T-helper 1 cell treated with Interleukin-12 subunit alpha and Interleukin-12 subunit beta and Interleukin-4 antibody, amounts not matched to agents 30 ng/mL and 1 ng/mL, for 36 hours (primary cell): ENCODE data around the gene TRPM2. TPM values are rescaled to one million over a fixed set of nuclear protein-coding genes. Genes with fewer than 3 reads are reported as not detected.
"Not testable (repeated sequence)": the region's sequence is repeated elsewhere in the genome, so short reads cannot be mapped to it uniquely, and the experiment has no call there.

Experiments used
- intact Hi-C: fragments of 100-400 bp; cut with micrococcal nuclease; formaldehyde crosslinking; loops from one replicate; pipeline ENCODE4 v1.15.1; 2024
- total RNA-seq: library from RNA; stranded (reverse); gene quantifications from 2 replicates; pipeline ENCODE4 v1.2.3, GENCODE V29; 2022

Gene TRPM2
- total RNA-seq, 1 donor from 2014 or later: 35.2 TPM

DNA sequence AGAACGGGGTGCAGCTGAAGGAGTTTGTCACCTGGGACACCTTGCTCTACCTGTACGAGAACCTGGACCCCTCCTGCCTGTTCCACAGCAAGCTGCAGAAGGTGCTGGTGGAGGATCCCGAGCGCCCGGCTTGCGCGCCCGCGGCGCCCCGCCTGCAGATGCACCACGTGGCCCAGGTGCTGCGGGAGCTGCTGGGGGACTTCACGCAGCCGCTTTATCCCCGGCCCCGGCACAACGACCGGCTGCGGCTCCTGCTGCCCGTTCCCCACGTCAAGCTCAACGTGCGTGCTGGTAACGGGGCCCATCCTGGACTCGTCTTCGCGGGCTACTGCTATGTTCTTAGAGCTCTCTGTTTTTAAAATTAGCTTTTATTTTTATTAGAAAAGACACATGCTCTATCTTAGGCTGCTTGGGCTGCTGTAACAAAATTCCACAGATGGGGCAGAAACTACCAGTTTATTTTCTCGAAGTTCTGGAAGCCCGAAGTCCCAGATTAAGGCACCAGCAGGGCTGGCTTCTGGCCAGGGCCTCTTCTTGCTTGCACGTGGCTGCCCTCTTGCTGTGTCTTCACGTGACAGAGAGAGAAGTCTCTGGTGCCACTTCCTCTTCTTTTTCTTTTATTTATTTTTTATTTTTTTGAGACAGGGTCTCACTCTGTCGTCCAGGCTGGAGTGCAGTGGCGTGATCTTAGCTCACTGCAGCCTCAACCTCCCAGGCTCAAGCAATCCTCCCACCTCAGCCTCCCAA, 38.1 kb downstream of the TRPM2 start:
- intact Hi-C loops: no loop called here

DNA sequence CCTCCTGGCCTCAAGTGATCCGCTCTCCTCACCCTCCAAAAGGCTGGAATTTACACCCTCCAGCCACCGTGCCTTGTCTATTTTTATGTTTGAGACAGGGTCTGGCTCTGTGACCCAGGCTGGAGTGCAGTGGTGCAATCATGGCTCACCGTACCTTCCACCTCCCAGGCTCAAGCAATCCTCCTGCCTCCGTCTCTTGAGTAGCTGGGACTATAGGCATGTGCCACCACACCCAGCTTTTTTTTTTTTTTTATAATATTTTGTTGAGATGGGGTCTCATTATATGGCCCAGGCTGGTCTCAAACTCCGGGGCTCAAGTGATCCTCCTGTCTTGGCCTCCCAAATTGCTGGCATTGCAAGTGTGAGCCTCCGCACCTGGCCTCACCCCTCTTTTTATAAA, 38.8 kb downstream of the TRPM2 start:
- intact Hi-C loops: no loop called here

DNA sequence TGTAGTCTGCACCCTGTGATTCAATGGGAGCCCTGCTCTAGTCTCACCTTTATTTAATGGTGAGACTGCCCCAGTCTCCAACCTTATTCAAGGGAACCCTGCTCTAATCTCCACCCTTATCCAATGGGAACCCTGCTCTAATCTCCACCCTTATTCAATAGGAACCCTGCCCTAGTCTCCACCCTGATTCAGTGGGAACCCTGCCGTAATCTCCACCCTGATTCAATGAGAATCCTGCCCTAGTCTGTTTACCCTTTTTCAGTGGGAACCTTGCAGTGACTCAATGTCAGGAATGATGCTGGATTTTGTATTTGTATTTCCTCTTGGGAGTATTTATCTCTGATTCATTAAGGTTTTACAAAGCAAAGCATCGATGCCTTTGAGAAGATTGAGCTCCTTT, 39.5 kb downstream of the TRPM2 start:
- intact Hi-C loops: no loop called here

DNA sequence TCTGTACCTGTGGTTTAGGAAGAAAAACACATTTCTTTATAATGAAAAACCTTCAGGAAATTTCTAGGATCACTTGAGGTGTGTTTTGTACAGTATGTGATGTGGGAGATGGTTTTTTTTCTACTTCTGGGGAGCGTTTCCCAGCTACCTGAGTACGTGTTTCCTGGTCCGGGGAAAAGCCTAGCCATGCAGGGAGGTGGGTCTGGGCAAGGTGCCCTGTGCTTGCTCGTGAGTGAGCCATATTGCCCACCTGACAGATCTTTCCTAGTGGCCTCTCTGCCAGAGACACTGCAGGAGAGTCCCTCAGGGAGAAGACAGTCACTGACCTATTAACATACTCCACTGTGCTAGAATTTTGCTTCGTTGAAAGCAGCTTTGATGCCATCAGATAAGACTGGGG, 41.3 kb downstream of the TRPM2 start:
- intact Hi-C loops: no loop called here

DNA sequence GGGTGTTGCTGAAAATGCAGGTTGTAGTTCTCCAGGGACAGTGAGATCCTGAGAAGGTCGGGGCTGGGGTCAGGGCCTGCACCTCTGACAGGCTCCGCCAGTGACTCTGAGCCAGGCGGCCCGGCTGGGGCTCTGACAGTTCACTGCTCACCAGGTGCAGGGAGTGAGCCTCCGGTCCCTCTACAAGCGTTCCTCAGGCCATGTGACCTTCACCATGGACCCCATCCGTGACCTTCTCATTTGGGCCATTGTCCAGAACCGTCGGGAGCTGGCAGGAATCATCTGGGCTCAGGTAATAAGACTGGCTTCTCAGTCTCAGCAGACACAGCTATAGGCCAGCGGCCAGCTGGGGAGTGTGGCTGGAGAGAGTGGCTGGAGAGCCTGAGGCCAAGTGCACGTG, 41.8 kb downstream of the TRPM2 start:
- intact Hi-C loops: no loop called here

DNA sequence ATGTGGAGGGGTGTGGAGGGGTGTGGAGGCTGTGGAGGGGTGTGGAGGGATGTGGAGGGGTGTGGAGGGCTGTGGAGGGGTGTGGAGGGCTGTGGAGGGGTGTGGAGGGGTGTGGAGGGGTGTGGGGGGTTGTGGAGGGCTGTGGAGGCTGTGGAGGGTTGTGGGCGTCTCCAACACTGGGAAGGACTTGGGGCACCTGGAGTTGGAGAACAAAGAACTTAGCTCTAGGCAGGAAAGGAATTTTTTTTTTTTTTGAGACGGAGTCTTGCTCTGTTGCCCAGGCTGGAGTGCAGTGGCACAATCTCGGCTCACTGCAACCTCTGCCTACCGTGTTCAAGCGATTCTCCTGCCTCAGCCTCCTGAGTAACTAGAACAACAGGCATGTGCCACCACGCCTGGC, 43.4 kb downstream of the TRPM2 start:
- intact Hi-C loops: not testable (repeated sequence)

DNA sequence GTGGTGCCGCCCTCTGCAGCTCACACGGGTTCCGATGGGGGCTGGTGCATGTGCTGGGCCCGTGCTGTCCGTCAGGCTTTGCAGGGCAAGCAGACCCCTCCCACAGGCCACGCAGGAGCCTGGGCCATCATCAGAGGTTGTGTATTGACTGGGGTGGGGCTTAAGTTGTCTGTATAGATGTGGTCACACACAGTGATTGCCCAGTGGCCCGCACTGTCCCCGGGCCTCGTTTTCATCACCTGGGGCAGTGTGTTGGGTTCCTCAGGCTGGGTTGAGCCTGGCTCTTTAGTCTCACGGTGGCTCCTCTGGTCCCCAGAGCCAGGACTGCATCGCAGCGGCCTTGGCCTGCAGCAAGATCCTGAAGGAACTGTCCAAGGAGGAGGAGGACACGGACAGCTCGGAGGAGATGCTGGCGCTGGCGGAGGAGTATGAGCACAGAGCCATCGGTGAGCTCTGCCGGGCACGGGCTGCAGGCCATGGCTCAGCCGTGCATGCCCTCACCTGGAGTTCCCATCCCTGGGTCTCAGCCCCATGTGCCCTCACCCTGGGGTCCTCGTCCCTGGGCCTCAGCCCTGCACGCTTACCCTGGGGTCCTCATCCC, 44.1 kb downstream of the TRPM2 start:
- intact Hi-C loops: no loop called here

DNA sequence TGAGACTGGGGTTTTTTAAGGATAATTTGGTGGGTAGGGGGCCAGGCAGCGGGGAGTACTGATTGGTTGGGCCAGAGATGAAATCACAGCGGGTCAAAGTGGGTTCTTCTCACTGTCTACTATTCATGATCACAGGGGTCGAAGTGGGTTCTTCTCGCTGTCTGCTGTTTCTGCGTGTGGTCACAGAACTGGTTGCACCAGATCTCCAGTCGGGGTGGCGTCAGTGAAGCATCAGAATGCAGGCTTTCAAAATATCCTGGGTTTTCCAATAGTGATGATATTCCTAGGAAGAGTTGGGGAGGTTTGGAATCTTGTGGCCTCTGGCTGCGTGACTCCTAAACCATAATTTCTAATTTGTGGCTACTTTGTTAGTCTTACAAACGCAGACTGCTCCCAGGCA, 45.1 kb downstream of the TRPM2 start:
- intact Hi-C loops: no loop called here

DNA sequence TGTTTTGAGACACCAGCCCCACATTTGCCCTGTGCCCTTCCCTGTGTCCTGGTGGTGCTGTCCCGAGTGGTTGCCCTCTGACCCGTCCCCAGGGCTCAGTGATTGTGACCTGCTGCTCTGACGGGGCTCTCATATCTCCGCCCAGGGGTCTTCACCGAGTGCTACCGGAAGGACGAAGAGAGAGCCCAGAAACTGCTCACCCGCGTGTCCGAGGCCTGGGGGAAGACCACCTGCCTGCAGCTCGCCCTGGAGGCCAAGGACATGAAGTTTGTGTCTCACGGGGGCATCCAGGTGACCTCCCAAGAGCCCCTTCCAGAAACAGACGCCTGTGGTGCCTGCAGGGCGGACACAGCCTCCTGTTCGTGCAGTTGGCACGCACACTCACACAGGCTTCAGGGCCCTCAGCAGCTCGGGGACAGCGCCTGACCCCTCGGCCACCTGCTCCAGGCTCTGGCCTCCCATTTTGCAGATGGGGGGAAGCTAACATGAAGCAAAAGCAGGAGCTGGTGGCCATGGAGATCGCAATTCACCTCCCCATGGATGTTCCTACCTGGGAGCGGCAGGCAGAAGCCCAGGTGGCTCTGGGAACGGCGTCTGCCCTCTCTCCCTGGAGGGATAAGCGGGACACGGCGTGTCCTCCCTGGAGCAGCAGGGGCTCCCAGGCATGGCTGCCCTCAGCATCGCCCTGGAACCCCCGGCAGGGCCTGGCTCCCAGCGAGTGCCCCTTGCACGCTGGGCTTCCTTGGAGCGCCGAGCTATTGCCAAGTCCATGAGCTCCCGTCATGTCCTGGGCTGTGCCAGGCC, 45.9 kb downstream of the TRPM2 start:
- intact Hi-C loops: no loop called here

DNA sequence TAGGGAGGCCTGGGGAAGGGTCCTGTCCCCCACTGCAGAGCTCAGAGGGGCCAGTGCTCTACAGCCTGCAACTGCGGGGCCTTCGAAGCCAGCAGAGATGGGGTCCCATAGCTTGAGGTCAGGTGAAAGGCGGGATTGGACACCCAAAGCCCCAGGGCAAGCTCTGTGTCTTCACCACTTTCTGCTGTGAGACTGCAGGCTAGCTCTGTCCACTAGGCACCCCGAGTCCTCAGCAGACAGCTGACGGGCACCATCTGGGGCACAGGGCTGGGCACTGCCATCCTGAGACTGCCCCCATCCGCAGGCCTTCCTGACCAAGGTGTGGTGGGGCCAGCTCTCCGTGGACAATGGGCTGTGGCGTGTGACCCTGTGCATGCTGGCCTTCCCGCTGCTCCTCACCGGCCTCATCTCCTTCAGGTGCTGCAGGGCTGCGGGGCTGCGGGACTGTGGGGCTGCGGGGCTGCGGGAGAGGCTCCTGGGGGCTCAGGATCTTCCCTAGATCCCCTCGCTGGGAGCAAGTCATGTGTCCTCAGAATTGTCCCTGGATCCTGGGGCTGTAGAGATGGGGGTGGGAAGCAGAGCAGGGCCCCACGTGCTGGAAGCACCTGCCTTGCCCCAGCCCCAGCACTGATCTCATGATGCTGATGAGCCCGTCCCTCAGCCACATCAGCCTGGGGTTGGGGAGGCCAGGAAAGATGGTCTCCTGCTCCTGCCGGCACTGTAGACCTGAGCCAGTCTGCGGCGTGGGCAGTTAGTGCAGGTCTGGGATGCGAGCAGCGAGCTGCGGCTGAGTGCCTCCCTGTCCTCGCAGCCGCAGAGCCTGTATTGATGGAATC, 46.8 kb downstream of the TRPM2 start:
- intact Hi-C loops: no loop called here

DNA sequence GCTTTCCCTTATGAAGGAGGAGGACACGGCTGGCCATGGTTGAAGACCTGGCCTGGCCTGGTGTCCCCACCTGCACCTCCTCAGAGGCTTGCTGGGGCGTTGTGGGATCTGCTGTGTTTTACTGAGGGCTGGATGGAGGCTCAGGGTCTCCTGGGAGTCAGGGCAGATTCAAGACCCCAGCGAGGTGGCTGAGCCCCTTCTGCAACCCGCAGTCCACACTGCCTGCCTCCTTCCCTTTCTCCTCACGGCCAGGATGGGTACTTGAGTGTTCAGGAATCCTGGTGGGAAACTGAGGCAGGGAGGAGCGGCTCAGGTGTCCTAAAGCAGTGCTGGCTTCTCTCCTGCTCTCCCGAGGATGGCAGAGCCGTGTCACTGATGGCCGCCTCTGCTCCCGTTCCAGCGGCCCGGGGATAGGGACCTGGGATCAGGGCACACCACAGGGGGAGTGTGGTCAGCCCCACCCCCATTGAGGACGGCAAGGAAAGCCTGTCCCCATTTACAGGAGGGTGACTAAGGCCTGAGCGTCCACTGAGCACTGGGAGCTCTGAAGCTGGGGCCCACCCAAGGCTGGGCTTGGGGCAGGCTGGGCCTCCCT, 47.5 kb downstream of the TRPM2 start:
- intact Hi-C loops: no loop called here

DNA sequence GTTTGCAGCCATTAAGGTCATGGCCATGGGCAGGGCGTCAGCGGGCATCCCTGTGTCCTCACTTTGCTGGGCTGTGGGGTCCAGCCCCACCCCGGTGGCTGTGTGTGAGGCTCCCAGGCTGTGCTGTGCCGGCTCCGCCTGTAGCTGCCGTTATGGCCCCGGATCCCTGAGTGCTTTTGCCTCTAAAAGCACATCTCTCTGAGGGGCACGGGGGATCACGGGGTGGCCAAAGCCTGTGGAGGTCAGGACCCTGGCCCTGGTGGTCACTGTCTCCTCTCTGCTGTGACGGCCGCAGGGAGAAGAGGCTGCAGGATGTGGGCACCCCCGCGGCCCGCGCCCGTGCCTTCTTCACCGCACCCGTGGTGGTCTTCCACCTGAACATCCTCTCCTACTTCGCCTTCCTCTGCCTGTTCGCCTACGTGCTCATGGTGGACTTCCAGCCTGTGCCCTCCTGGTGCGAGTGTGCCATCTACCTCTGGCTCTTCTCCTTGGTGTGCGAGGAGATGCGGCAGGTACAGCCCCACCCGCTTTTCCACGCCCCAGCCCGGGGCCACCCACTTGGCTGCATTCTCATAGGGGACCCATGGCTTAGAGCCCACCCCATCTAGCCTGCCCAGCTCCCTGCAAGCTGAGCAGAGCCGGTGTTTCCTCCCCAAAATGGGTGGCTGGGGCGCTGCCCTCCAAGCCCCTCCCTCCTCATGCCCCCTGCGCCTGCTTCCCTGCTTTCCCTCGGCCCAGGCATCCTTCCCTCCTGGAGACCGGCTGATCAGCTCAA, 48.2 kb downstream of the TRPM2 start:
- intact Hi-C loops: no loop called here

DNA sequence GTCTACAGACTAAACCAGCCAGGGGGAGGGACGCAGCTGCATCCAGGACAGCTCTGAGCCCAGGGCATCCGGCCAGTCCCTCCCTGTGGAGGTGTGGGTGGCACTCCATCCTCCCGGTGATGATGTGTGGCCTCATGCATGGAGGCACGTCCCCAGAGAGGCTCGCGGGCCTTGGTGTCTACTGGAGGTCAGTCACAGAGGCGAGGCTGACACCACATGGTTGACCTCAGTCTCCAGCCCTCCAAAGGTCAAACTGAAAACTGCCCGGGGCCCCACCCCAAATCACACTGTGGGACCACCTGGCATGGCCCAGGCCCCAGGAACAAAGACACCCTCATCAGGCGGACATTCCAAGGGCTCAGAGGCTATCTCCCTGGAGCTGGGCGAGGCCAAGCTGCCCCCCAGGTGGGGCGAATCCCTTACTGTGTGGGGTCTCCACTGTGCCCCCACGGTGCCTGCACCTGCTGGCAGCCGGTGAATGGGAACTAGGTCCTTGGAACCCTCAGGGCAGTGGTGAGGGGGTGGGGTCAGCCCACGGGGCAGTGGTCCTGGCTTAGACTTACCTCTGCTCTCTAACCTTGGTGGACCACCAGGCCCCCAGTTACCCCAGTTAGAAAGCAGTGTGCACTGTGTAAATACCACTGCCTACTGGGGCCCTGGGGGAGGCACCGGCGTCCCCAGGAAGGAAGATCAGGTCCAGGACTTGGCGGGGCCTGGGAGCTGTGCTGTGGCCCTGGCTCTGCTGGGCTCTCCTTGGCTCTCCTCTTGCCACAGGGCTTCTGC, 49.1 kb downstream of the TRPM2 start:
- intact Hi-C loops: no loop called here

DNA sequence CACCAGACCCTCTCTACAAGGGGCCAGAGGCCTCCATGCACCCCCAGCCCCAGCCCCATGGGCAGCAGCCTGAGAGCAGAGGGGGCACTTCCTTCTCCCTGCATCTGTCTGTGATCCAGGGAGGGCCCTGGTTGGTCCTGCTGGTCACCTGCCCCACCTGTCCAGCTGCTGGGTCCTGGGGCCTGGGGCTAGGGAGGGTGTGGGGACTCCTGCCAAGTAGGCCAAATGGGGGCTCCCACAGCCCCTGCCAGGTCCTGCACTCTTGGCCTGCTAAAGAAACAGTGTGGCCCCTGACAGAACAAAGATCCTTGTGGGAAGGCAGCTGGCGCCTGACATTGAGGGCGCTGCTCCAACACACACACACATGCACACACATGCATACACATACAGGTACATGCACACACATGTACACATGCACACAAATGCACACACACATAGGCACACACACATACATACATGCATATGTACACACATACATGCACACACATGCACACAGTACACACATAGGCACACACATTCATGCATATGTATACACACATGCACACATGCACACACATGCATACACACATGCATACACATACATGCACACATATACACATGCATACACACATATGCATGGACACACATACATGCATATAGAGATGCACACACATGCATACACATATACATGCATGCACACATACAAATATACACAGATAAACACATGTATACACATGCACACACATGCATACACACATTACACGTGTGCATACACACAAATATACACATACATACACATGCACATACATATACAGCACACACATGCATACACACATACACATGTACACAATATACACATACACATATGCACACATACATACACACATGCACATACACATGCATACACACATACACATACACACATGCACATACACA, 49.9 kb downstream of the TRPM2 start:
- intact Hi-C loops: no loop called here

DNA sequence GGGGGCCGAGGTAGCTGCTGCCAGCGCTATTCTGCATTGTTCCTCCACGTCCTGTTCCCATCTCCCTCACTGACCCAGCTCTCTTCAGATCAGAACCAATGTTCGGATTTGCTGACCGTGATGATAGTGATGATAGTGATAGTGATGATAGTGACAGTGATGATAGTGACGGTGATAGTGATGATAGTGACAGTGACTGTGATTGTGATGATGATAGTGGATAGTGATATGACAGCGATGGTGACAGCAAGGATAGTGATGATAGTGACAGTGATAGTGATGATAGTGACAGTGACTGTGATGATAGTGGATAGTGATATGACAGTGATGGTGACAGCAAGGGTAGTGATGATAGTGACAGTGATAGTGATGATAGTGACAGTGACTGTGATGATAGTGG, 51.1 kb downstream of the TRPM2 start:
- intact Hi-C loops: not testable (repeated sequence)

DNA sequence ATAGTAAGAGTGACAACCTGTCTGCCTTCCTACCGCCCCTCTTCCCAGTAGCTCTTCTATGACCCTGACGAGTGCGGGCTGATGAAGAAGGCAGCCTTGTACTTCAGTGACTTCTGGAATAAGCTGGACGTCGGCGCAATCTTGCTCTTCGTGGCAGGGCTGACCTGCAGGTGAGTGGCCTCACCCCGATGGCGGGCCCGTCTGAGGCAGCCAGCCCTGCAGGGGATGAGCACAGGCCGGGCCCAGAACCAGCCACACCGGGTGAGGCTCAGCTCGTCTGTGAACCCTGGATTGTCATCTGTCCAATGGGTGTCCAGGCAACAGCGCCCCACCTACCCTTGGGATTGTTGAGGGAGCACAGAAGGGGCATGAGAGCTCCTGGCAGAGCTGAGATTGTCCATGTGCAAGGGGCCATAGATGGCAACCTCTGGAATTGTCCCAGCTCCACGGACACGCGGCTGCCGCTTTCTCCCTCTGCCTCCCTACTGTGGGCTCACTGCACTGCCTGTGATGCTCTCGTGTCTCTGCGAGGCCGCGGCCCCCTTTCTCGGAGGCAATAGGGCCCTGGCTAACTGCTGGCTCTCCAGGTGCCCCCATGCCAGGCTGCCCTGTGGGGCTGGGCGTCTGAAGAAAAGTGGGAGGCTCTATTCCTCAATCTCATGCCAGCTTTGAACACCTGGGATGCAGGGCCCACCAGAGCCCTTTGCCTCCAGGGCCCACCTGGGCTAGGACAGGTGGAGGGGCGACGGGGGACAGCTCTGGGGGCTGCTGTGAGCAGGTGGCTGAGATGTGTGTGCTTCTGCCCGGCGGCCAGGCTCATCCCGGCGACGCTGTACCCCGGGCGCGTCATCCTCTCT, 51.9 kb downstream of the TRPM2 start:
- intact Hi-C loops: no loop called here
